ENCODE results near the gene RASGEF1C. TPM values are rescaled to one million over a fixed set of nuclear protein-coding genes. Genes with fewer than 3 reads are reported as not detected.

RASGEF1C gene
- total and polyA plus RNA-seq, 2 of the 13 experiments (the other 11 are each of a cell fraction or from before 2014, with no cell fraction given): not detected

DNA sequence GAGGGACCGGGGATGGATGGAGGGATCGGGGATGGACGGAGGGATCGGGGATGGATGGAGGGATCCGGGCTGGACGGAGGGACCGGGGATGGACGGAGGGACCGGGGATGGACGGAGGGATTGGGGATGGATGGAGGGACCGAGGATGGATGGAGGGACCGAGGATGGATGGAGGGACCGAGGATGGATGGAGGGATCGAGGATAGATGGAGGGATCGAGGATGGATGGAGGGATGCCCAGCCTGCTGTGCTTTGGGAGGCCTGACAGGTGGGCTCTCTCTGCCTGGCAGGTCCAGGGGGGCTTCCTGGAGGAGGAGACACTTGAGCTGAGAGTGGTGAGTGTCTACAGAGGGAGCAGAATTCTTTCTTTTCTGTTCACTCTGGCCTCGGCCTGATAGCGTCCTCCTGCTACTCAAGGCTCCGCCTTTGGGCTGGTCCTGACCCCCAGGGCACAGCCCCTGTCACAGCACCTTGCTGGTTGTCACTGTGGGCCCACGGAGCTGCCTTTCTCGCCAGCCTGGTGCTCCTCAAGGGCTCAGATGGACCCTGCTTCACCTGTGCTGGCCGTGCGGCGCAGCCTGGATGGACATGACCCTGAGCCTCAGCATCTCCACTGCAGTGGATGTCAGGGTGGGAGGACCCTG is 95.2 kb downstream of the RASGEF1C start:
- Histone ChIP-seq H4K20me1 (ENCODE audit: insufficient read depth, low read length) (no peaks in the 10 kb centered on the region), H3K4me3 (replicated peaks in 1 of 3; ENCODE audit: insufficient read depth in 1 of 3, low read depth in 2 of 3, low read length in 3 of 3) (no peak overlapping the region), H3K4me2 (ENCODE audit: low read depth, low read length) (no peak overlapping the region), H3K36me3 (replicated peaks in 1 of 2; ENCODE audit: control insufficient read depth in 1 of 2, insufficient read depth in 2 of 2, low read length in 2 of 2) (no peaks in the 10 kb centered on the region), H3K9ac (ENCODE audit: insufficient read depth, low read depth, low read length) (no peak overlapping the region), H3K9me3 (ENCODE audit: low read length) (no peaks in the 10 kb centered on the region), H3K4me1 (ENCODE audit: insufficient read depth, low read length) (no peaks in the 10 kb centered on the region), H3K27me3 (ENCODE audit: control insufficient read depth in 1 of 2, insufficient read depth in 2 of 2, low read length in 2 of 2) (peaks cover 6 to 35% of the 10 kb centered on the region in 2 experiments; a peak in 4 of 5 replicates), H3K27ac (ENCODE audit: extremely low read length, insufficient read depth, low read length) (no peak overlapping the region), H2AFZ (ENCODE audit: low read length) (no peak overlapping the region), H3K79me2 (ENCODE audit: insufficient read depth, low read length) (no peaks in the 10 kb centered on the region)
- no TSS peak for BruUV-seq (replicated peaks)
- ATAC-seq (no peak), FAIRE-seq (no peak), DNase-seq (ENCODE audit: low spot score) (no peak)
- intact Hi-C loops (cut with micrococcal nuclease; ENCODE audit: unreplicated experiment): no loop called here
- POLR2A ChIA-PET: no interaction called here
- CTCF ChIA-PET (ENCODE audit: low intra/inter-chr PET ratio, low total read pairs): no interaction called here
- in situ Hi-C loops (cut with HindIII; ENCODE audit: extremely low pct_ligation_motif_present, low pct_unique_long_range_greater_than_20kb): no loop called here
- TF ChIP-seq, protein P1, sequence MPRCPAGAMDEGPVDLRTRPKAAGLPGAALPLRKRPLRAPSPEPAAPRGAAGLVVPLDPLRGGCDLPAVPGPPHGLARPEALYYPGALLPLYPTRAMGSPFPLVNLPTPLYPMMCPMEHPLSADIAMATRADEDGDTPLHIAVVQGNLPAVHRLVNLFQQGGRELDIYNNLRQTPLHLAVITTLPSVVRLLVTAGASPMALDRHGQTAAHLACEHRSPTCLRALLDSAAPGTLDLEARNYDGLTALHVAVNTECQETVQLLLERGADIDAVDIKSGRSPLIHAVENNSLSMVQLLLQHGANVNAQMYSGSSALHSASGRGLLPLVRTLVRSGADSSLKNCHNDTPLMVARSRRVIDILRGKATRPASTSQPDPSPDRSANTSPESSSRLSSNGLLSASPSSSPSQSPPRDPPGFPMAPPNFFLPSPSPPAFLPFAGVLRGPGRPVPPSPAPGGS (CRISPR knock-in tag; IDR thresholded peaks at IDR 0.05): no peak
- TF ChIP-seq, protein P2, sequence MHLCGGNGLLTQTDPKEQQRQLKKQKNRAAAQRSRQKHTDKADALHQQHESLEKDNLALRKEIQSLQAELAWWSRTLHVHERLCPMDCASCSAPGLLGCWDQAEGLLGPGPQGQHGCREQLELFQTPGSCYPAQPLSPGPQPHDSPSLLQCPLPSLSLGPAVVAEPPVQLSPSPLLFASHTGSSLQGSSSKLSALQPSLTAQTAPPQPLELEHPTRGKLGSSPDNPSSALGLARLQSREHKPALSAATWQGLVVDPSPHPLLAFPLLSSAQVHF (CRISPR knock-in tag; IDR thresholded peaks at IDR 0.05): no peak
- TF ChIP-seq SP4 (CRISPR knock-in tag; IDR thresholded peaks at IDR 0.05): no peak
- TF ChIP-seq ZNF652 (CRISPR knock-in tag; IDR thresholded peaks at IDR 0.05; ENCODE audit: borderline replicate concordance, low read depth): no peak
- no peak for TF ChIP-seq PHF5A (CRISPR knock-in tag; IDR thresholded peaks at IDR 0.05; ENCODE audit: low read depth, unreplicated experiment)
- TF ChIP-seq ZNF446 (CRISPR knock-in tag; IDR thresholded peaks at IDR 0.05): no peak
- TF ChIP-seq, protein P3, sequence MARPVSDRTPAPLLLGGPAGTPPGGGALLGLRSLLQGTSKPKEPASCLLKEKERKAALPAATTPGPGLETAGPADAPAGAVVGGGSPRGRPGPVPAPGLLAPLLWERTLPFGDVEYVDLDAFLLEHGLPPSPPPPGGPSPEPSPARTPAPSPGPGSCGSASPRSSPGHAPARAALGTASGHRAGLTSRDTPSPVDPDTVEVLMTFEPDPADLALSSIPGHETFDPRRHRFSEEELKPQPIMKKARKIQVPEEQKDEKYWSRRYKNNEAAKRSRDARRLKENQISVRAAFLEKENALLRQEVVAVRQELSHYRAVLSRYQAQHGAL (CRISPR knock-in tag; IDR thresholded peaks at IDR 0.05; ENCODE audit: not compliant biosample characterization): no peak
- no peak for TF ChIP-seq ZNF17 (CRISPR knock-in tag; IDR thresholded peaks at IDR 0.05)
- TF ChIP-seq, protein P4, sequence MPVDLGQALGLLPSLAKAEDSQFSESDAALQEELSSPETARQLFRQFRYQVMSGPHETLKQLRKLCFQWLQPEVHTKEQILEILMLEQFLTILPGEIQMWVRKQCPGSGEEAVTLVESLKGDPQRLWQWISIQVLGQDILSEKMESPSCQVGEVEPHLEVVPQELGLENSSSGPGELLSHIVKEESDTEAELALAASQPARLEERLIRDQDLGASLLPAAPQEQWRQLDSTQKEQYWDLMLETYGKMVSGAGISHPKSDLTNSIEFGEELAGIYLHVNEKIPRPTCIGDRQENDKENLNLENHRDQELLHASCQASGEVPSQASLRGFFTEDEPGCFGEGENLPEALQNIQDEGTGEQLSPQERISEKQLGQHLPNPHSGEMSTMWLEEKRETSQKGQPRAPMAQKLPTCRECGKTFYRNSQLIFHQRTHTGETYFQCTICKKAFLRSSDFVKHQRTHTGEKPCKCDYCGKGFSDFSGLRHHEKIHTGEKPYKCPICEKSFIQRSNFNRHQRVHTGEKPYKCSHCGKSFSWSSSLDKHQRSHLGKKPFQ (CRISPR knock-in tag; IDR thresholded peaks at IDR 0.05; ENCODE audit: insufficient replicate concordance): no peak
- TF ChIP-seq, protein P5, sequence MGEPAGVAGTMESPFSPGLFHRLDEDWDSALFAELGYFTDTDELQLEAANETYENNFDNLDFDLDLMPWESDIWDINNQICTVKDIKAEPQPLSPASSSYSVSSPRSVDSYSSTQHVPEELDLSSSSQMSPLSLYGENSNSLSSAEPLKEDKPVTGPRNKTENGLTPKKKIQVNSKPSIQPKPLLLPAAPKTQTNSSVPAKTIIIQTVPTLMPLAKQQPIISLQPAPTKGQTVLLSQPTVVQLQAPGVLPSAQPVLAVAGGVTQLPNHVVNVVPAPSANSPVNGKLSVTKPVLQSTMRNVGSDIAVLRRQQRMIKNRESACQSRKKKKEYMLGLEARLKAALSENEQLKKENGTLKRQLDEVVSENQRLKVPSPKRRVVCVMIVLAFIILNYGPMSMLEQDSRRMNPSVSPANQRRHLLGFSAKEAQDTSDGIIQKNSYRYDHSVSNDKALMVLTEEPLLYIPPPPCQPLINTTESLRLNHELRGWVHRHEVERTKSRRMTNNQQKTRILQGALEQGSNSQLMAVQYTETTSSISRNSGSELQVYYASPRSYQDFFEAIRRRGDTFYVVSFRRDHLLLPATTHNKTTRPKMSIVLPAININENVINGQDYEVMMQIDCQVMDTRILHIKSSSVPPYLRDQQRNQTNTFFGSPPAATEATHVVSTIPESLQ (CRISPR knock-in tag; conservative IDR thresholded peaks at IDR 0.05): no peak
- TF ChIP-seq ZNF44 (CRISPR knock-in tag; IDR thresholded peaks at IDR 0.05): no peak
- no peak for TF ChIP-seq ZSCAN20 (CRISPR knock-in tag; IDR thresholded peaks at IDR 0.05; ENCODE audit: borderline replicate concordance)
- TF ChIP-seq DNMT3B (CRISPR knock-in tag; conservative IDR thresholded peaks at IDR 0.05): no peak
- no peak for TF ChIP-seq RBAK (CRISPR knock-in tag; IDR thresholded peaks at IDR 0.05)
- TF ChIP-seq NCOR1 (IDR thresholded peaks at IDR 0.05; ENCODE audit: borderline replicate concordance, low read length): no peak
- 43% methylated on average over 18 of the region's 23 CpGs for WGBS (ENCODE audit: low lambda C conversion rate)
